Activated T-cell treated with anti-CD3 and anti-CD28 coated beads for 48 hours (primary cell): ENCODE measurements around the gene DNAI2.
"Not testable (repeated sequence)": the region's sequence is repeated elsewhere in the genome, so short reads cannot be mapped to it uniquely, and the experiment has no call there.

Source experiments
- DNase-seq: peaks from one replicate; pipeline ENCODE4 v3.0.0-alpha.2; 2020; ENCODE audit warnings: low read depth

The DNAI2 gene

DNA sequence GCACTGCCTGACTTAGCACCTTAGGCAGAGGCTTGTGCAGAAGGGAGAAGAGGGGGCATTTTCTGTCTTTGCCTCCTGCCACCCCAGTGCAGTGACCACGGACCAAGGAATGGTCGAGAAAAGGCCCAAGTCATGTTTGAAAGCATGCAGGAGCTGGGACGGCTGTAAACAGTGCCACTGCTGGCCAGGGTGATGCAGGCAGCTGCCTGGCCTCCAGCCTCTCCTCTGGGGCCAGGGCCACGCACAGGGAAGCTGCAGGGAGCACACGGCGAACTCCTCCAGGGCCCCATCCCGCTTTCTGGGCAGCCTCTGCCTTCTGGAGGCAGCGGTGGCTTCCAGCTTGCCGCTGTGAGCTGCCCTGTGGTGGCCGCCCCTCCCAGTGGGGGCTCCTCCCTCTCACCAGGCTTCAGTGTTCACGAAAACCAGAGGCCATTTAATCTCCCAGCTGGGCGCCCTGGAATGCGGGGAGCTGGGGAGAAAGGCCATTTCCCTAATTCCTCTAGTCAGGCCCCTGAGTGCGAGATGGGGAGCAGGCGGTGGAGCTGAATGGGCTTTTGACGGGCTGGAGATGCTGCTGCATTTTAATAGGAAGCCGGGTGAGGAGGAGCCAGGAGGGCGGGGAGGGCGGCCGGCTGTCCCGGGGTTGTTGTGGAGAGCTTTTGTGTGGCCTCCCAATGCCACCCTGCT, 28.7 kb upstream of the DNAI2 start:
- no peak for DNase-seq

DNA sequence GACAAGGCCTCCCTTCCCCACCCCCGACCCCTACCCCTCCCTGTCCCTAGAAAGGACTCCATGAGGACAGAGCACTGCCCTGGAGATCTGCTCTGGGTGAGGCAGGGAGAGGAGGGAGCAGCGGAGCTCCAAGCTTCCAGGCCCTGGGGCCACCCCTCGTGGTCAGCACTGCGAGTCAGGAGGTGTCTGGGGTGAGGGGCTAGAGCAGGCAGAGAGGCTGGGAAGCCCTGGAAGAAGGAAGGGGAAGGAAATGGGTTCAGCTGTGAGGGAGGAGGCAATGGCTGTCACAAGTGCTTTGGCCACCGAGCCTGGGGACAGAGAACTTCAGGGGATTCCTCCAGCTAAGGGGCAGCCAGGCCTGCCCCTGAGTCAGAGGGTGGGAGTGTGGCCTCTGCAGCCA, 28.2 kb upstream of the DNAI2 start:
- no peak for DNase-seq

- no peak for DNase-seq
Measured at GRCh38 chr17:74249590-74250270, 24.3 kb upstream of the DNAI2 start.

DNA sequence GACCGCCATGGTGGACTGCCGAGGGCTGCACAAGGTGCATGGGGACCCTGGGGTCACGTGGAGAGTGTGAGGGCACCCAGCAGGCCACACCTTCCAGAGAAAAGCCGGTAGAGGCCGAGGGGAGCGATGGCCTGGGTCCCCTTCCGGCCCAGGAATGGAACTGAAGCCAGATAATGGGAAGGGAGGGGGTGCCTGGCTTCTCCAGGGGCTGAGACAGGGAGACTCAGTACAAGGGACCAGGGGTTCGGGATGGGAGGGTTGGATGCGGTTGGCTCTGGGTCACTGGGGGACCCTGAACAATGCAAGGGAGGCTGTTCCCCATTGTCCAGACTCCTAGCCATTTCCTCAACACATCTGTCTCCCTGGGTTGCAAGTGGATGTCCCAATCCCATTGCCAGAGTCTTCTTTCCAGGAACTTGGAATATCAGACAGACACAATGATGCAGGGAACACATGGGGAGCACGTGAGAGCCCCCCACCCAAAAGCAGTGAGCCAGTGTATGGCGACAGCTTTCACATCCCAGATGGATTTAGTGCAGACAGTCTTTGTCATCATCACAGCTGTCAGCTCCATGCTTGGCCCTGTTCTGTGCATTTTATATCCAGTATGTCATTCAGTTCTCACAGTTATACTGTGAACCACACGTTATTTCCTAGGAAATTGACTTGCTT, 23.6 kb upstream of the DNAI2 start:
- DNase-seq = no peak

GRCh38 chr17:74251051-74251450, 23.0 kb upstream of the DNAI2 start:
- DNase-seq = no peak

DNA sequence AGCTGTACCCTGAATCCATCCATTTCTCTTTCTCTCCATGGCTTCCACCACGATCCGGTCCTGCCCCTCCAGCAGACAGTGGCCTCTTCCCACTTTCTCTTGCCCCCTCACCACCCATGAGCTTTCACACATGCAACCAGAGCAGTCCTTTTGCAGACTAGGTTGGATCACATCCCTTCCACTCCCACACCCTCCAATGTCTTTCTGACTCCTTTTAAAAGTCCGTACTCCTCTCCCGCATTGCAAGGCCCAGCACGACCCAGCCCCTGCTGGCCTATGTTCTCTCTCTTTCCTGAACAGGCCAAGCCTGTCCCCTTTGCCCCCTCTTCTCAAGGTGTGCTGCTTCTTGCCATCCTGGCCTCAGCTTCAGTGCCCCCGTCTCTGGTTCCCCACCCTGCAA, 22.5 kb upstream of the DNAI2 start:
- no peak for DNase-seq

GRCh38 chr17:74252211-74252610, 21.8 kb upstream of the DNAI2 start:
- no peak for DNase-seq

- no peak for DNase-seq
Measured at GRCh38 chr17:74253036-74253435, 21.0 kb upstream of the DNAI2 start.

DNA sequence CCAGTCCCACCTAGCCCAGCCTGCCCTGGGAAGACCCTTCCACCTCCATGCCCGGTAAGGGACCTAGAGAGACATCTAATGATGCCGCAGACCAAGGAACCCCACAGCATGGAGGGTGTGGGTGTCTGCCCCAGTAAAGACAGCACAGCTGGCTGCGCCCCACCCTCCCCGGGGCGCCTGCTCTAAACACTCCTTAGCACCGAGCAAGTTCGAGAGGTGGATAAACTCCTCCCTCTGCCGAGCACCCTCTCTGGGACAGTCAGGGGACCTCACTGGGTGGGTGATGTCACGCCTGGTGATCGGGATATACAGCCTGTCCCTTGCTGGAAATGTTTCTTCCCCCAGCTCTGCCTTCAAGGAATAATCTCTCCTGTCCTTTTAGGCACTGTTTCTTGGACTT, 16.7 kb upstream of the DNAI2 start:
- no peak for DNase-seq

DNA sequence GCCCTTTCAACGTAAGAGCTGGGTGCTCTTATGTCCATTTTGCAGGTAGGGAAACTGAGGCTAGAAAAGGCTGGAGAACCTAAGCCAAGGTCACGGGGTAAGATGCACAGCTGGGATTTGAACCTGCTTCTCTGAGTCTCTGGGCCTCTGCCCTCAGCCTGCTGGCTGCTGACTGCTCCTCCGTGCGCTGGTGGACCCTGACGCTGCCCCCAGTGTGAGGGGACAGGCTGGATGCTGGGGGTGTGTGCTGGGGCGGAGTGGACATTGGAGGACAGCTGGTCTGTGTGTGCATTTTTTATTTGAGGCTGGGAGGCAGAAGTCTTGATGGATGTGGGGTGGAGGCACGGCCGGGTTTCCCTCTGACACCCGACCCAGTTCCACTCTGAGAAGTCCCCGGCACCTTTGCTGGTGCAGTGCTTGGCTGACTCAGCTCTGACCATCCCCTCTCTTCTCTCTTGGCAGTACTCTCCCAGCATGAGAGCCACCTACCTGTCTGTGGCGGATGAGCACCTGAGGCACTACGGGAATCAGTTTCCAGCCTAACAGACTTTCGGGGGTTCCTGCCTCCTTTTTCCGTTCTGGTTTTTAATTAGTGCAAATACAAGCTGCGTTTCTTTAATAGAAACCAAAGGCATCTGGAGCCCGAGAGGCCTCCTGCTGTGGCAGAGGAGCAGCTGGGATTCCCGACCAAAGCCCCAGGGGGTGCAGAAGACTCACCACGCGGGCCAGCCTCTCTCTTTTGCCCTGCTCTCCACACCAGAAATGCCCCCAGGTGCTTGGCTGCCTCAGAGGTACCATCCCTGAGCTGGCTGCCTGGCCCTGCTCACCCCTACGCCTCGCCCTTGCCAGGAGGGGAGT, 14.1 kb upstream of the DNAI2 start:
- no peak for DNase-seq

DNA sequence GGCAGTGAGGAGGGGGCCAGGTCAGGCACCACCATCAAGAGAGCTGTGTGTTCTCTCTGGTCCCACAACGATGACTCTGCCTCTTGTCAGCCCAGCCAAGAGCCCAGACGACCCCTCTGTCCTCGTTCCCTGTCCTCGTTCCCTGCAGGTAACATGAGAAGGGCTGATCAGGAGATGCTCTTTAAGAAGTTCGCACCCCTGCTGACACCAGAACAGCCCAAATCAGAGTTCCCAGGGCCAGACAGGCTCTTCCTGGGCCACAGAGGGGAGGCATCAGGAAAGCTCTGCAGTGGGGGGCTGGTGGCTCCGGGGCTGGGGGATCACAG, 13.5 kb upstream of the DNAI2 start:
- no peak for DNase-seq

DNA sequence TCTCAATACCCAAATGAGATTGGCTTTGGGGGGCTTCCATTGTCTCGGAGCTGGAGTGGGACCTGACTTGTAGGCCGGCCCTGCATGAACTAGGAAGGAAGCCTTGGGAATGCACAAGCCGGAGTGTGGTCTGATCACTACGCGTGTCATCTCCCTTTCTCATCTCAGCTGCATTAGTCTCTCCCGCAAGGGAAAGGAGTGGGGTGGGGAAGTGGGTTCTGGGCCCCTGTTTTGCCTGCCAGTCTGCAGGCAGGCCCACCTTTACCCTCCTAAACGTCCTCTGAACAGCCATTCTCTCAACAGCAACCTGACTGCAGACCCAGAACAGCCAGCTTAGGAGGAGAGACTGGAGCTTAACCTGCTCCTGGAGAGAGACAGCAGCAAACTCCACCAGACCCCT, 11.4 kb upstream of the DNAI2 start:
- no peak for DNase-seq

GRCh38 chr17:74267054-74267453, 7.0 kb upstream of the DNAI2 start:
- not testable (repeated sequence) for DNase-seq

DNA sequence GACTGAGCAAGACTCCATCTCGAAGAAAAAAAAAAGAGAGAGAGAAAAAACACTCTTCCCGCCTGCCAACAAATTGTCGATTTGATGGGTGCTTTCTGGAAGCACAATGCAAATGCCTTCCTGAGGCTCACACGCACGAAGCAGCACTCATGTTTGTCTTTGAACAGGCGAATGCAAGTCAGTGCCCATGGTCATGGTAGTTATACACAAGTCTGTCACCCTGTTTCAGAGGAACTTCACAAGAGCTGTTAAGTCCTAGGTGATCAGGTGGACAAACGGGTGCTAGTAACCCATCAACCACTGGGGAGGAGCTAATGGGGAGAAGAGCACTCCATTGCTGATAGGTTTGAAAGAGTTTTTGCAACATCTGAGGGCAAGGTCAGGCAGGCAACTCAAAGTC, 6.5 kb upstream of the DNAI2 start:
- no peak for DNase-seq

DNA sequence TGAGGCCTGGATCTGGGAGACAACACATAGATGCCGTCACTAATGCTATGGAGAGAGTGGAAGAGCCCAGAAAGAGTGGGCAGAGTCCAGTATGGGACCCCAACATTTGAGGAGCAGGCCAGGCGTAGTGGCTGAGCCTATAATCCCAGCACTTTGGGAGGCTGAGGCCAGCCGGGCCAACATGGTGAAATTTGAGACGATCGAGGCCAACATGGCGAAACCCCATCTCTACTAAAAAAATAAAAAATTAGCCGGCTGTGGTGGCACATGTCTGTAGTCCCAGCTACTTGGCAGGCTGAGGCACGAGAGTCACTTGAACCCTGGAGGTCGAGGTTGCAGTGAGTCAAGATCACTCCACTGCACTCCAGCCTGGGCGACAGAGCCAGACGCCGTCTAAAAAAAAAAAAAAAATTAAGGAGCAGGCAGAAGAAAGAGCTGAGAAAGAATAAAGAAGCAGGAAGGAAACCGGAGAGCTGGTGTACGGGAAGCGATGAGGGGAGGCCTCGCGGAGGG, 6.0 kb upstream of the DNAI2 start:
- no peak for DNase-seq

GRCh38 chr17:74268558-74268957, 5.5 kb upstream of the DNAI2 start:
- DNase-seq = no peak

DNA sequence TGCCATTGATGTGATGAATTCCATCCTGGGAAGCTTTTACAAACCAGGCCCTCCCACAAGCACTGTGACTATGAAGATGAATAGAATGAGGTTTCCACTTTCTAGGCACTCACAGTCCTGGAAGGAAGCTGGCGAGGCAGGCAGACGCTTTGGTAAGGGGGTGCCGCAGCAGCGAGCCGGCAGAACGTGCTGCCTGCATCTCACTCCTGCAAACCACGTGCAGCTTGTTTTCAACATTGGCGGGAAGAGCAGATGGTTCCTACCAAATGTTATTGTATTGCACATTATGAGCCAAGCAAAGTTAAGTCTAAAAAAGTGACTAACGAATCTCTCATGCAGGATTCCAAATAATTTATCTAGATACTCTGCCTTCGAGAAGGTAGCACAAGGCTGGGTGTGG, 3.7 kb upstream of the DNAI2 start:
- no peak for DNase-seq

DNA sequence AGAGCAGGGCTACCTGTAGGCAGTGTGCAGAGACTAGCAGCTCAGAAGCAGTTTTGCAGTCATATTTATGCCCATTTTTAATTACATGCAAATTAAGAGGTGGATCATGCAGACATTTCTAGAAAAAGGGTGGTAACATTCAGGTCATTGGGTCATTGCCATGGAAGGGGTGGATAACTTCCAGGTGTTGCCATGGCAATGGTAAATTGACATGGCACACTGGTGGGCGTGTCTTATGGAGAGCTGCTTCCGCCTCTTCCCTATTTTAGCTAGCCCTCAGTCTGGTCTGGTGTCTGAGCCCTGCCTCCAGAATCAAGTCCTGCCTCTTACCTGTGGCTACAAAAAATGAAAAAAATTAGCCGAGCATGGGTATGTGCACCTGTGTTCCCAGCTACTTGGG, 2.8 kb upstream of the DNAI2 start:
- no peak for DNase-seq

DNA sequence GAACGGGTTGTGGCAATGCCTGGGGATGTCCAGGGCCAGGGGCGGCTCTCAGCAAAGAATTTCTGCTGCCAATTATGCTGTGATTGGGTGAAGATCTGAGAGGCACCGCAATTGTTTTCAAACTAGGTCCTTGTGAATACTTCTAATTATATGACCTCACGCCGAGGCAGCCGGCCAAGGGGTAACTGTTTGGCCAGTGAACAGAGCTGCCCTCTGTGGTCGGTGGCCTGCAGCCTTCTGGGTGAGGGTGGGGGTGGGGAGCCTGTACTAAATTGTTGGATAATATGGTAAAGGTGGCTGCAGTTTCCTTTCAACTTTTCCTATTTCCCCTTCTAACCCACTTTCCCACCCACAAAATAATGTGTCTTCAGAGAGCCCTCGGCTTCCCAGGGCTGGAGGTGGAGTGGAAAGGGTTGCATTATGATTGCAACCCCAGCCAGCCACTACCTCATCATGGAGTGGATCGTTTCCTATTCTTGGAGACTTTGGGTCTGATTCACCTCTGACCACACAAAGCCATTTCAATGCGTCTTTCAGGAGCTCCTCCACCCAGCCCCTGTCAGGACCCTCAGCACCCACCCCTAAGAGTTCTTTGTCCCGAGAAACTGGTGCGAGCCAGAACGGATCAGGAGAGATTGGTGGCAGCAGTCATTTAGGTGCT, 2.0 kb upstream of the DNAI2 start:
- DNase-seq = no peak

GRCh38 chr17:74272731-74273201, 1.3 kb upstream of the DNAI2 start:
- DNase-seq = no peak

- DNase-seq = no peak
Measured at GRCh38 chr17:74274709-74275340, 791 bp downstream of the DNAI2 start.
